ENCODE measurements around the gene MYOZ2.

The MYOZ2 gene

GRCh38 chr4:119221412-119221811 is 85.8 kb downstream of the MYOZ2 start:
- Histone ChIP-seq H3K27ac (no peak overlapping the region), H3K4me3 (IDR thresholded peaks at IDR 0.05; ENCODE audit: insufficient read depth, low read depth, low read length) (no peak overlapping the region), H2AFZ (ENCODE audit: low read depth) (no peak overlapping the region), H3K79me2 (ENCODE audit: insufficient read depth, low read depth) (peaks cover 10% of the 10 kb centered on the region; the same call in 1 of the 2 replicates), H4K20me1 (ENCODE audit: insufficient read depth) (no peaks in the 10 kb centered on the region), H3K36me3 (ENCODE audit: insufficient read depth) (no peaks in the 10 kb centered on the region; the same call in 1 of the 2 replicates), H3K27me3 (ENCODE audit: insufficient read depth, low read depth) (no peaks in the 10 kb centered on the region), H3K9ac (no peak overlapping the region), H3K4me1 (ENCODE audit: low read depth, poor library complexity, severe bottlenecking) (no peaks in the 10 kb centered on the region), H3K4me2 (no peak overlapping the region)
- TF ChIP-seq CTCF (conservative IDR thresholded peaks at IDR 0.05; ENCODE audit: low read depth, low read length): no peak

GRCh38 chr4:119227690-119228089 is 92.1 kb downstream of the MYOZ2 start:
- H3K27me3 ChIP-seq (ENCODE audit: insufficient read depth, low read depth): no peaks in the 10 kb centered on the region
- TF ChIP-seq CTCF (conservative IDR thresholded peaks at IDR 0.05; ENCODE audit: low read depth, low read length): no peak
- no peaks in the 10 kb centered on the region for H4K20me1 ChIP-seq (ENCODE audit: insufficient read depth)
- no peaks in the 10 kb centered on the region for H3K4me1 ChIP-seq (ENCODE audit: low read depth, poor library complexity, severe bottlenecking)
- no peaks in the 10 kb centered on the region for H3K36me3 ChIP-seq (ENCODE audit: insufficient read depth)
- no peaks in the 10 kb centered on the region for H3K79me2 ChIP-seq (ENCODE audit: insufficient read depth, low read depth)
- no peak overlapping the region for H3K4me2 ChIP-seq
- no peak overlapping the region for H3K9ac ChIP-seq
- H2AFZ ChIP-seq (ENCODE audit: low read depth): no peak overlapping the region
- no peak overlapping the region for H3K27ac ChIP-seq
- H3K4me3 ChIP-seq (IDR thresholded peaks at IDR 0.05; ENCODE audit: insufficient read depth, low read depth, low read length): no peak overlapping the region

- no peaks in the 10 kb centered on the region for H3K4me1 ChIP-seq (ENCODE audit: low read depth, poor library complexity, severe bottlenecking)
- no peak overlapping the region for H3K27ac ChIP-seq
- no peak overlapping the region for H3K4me2 ChIP-seq
- no peak overlapping the region for H3K4me3 ChIP-seq (IDR thresholded peaks at IDR 0.05; ENCODE audit: insufficient read depth, low read depth, low read length)
- H2AFZ ChIP-seq (ENCODE audit: low read depth): no peak overlapping the region
- TF ChIP-seq CTCF (conservative IDR thresholded peaks at IDR 0.05; ENCODE audit: low read depth, low read length): no peak
- H3K36me3 ChIP-seq (ENCODE audit: insufficient read depth): no peaks in the 10 kb centered on the region
- H3K9ac ChIP-seq: no peak overlapping the region
- H3K79me2 ChIP-seq (ENCODE audit: insufficient read depth, low read depth): no peaks in the 10 kb centered on the region
- H4K20me1 ChIP-seq (ENCODE audit: insufficient read depth): no peaks in the 10 kb centered on the region
- no peaks in the 10 kb centered on the region for H3K27me3 ChIP-seq (ENCODE audit: insufficient read depth, low read depth)
Measured at GRCh38 chr4:119228406-119228805, 92.8 kb downstream of the MYOZ2 start.

- no peak overlapping the region for H3K4me2 ChIP-seq
- H3K36me3 ChIP-seq (ENCODE audit: insufficient read depth): no peaks in the 10 kb centered on the region
- H3K9ac ChIP-seq: no peak overlapping the region
- no peaks in the 10 kb centered on the region for H3K79me2 ChIP-seq (ENCODE audit: insufficient read depth, low read depth)
- TF ChIP-seq CTCF (conservative IDR thresholded peaks at IDR 0.05; ENCODE audit: low read depth, low read length): no peak
- H3K4me1 ChIP-seq (ENCODE audit: low read depth, poor library complexity, severe bottlenecking): no peaks in the 10 kb centered on the region
- H3K27me3 ChIP-seq (ENCODE audit: insufficient read depth, low read depth): no peaks in the 10 kb centered on the region
- H3K27ac ChIP-seq: no peak overlapping the region
- no peaks in the 10 kb centered on the region for H4K20me1 ChIP-seq (ENCODE audit: insufficient read depth)
- no peak overlapping the region for H3K4me3 ChIP-seq (IDR thresholded peaks at IDR 0.05; ENCODE audit: insufficient read depth, low read depth, low read length)
- no peak overlapping the region for H2AFZ ChIP-seq (ENCODE audit: low read depth)
Measured at GRCh38 chr4:119229908-119230687, 94.5 kb downstream of the MYOZ2 start.
